Measurements from ENCODE around the gene HLA-A.

The HLA-A gene

GRCh38 chr6:29935273-29935955, 6.9 kb upstream of the HLA-A start:
- no peak for DNase-seq (ENCODE audit: low spot score)

- DNase-seq (ENCODE audit: low spot score), result no peak
Observed at GRCh38 chr6:29938746-29939508, 3.4 kb upstream of the HLA-A start.

DNA sequence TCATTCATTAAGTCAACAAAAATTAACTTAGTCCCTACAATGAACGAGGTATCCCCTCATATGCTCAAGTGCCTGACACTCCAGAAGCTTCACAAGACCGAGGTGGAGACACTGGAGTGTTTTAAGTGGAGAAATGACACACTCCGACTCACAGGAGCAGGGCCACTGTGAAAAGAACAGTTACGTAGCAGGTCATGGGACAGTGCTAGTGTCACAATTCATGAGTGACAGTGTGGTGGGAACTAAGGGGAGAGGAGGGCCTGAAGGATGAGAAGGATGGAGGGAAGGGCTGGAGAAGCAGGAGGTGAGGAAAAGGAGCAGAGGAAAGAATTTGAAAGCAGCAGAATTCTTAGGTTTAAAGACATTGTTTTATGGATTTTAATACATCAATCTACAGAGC, 1.3 kb upstream of the HLA-A start:
- peak; percentile 40 for DNase-seq (ENCODE audit: low spot score)

GRCh38 chr6:29941471-29941870, 861 bp upstream of the HLA-A start:
- peak; percentile 21 for DNase-seq (ENCODE audit: low spot score)

DNA sequence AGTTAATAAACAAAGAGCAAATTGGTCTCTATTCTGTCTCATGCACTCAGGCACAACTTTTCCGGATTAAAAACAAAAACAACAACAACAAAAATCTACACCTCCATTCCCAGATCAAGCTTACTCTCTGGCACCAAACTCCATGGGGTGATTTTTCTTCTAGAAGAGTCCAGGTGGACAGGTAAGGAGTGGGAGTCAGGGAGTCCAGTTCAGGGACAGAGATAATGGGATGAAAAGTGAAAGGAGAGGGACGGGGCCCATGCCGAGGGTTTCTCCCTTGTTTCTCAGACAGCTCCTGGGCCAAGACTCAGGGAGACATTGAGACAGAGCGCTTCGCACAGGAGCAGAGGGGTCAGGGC, 437 bp upstream of the HLA-A start:
- peak; percentile 54 for DNase-seq (ENCODE audit: low spot score)

GRCh38 chr6:29943053-29943966, 978 bp downstream of the HLA-A start:
- DNase-seq (ENCODE audit: low spot score), result no peak

GRCh38 chr6:29945281-29945820, 3.0 kb downstream of the HLA-A start:
- no peak for DNase-seq (ENCODE audit: low spot score)

- DNase-seq (ENCODE audit: low spot score), result no peak
Observed at GRCh38 chr6:29946223-29947076, 4.1 kb downstream of the HLA-A start.

DNA sequence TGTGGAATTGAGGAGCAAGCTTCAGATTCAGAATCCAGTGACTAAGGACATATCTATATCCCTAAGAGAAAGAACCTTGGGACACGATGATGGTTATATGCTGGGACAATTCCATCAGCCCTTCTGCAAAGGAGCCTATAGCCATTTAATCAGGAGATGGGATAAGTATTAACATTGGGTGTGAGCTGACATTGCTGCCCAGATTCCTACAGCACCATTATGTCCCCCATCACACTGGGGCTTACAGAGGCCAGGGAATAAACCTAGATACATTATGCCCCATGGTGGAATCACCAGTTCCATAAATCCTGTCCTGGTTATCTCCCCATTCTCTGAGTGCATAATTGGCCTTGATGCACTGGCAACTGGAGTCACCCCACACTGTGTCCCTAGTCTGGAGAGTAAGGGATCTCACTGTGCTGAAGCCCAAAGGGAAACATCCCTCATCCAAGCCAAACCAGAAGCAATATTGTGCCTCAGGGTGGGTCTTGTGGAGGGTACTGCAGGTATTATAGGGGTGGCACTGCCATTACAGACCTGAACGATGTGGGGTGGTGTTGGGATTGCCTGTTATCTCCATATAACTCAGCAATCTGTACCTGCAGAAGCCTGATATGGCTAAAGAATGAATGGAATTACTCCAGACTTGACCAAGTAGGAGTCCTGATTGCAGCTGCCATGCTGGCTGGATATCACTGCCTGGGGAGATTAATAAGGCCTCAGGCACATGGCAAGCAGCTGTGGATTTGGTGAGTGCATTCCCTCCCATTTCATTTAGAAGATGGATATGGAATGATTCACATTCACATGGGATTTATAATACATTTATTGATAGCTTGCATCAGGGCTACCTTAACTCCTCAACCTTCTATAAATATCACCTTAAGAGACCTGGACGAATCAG, 5.0 kb downstream of the HLA-A start:
- no peak for DNase-seq (ENCODE audit: low spot score)

DNA sequence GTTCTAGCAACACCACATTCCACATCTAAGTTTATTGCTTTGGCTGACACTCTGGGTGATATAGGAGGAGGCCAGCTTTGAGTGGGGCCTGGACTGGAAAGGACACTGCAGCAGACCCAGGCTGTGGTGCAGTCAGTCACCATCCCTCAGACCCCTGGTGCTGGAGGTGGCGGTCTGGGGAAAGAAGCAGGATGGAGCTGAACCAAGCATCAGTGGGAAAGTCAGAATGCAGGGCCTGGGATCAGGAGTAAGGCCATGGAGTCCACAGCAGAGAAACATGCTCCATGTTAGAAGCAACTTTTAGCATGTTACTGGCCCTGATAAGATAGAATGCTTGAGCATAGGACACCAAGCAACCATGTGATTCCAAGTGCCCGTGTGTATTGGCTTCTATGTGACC, 5.9 kb downstream of the HLA-A start:
- DNase-seq (ENCODE audit: low spot score), result no peak

- no peak for DNase-seq (ENCODE audit: low spot score)
Observed at GRCh38 chr6:29949934-29950333, 7.6 kb downstream of the HLA-A start.

DNA sequence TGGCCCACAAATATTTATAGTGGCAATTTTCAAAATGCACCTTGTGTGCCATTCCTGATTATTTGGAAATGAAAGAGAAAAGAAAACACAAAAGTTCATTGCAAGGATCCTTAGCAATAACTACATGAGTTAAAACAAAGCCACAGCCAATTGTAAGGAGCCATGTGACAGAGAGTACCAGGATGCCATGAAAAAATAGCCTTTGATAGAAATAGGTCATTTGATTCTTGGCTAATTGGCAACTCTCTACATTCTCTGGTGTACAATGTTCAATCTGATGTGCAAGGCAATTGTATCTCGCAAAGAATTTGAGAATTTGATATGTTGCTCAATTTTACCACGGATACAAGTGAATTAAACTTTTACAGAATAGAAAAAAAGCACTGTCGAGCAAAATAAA, 9.6 kb downstream of the HLA-A start:
- DNase-seq (ENCODE audit: low spot score), result no peak

DNA sequence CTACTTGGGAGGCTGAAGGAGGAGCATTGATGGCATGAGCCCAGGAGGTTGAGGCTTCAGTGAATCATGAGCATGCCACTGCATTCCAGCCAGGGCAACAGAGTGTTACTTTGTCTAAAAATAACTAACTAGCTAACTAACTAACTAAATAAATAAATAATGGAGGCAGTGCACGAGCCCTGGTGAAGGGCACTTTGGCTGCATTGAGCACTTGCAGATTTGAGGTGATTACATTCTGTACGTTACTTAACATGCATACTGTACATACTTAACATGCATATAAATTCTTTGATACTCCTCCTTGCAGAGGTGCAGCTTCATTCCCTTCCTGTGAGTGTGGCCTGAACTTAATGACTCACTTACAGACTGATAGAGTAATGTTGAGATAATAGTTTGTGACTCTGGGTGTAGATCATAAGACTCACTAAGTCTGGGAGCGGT, 10.7 kb downstream of the HLA-A start:
- DNase-seq (ENCODE audit: low spot score), result no peak

- DNase-seq (ENCODE audit: low spot score), result no peak
Observed at GRCh38 chr6:29953686-29954085, 11.4 kb downstream of the HLA-A start.

GRCh38 chr6:29954272-29954671, 11.9 kb downstream of the HLA-A start:
- DNase-seq (ENCODE audit: low spot score), result no peak

- no peak for DNase-seq (ENCODE audit: low spot score)
Observed at GRCh38 chr6:29955783-29956182, 13.5 kb downstream of the HLA-A start.

GRCh38 chr6:29956518-29956917, 14.2 kb downstream of the HLA-A start:
- no peak for DNase-seq (ENCODE audit: low spot score)

DNA sequence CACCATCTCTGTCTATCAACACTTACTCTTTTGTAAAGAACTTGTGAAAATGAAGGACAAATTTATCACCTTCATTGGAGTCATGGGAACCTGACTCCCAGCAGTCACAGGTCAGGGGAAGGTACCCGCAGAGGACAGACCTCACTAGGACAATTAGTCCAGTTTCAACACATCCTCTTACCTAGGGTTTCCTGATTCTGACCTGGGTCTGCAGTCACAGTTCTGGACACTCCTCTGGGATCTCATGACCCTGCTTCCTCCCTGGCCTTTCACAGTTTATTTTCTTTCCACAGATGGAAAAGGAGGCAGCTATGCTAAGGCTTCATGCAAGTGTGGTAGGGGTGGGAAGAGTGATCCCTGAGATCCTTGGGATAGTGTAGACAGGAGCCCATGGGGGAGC, 15.7 kb downstream of the HLA-A start:
- DNase-seq (ENCODE audit: low spot score), result no peak

- no peak for DNase-seq (ENCODE audit: low spot score)
Observed at GRCh38 chr6:29958921-29959320, 16.6 kb downstream of the HLA-A start.

GRCh38 chr6:29959467-29959866, 17.1 kb downstream of the HLA-A start:
- no peak for DNase-seq (ENCODE audit: low spot score)
